Measurements from ENCODE around the gene CUL1.

Gene CUL1

GRCh38 chr7:148802101-148802493, 103.4 kb downstream of the CUL1 start:
- no peak for TF ChIP-seq CTCF (IDR thresholded peaks at IDR 0.05; ENCODE audit: control insufficient read depth, insufficient read depth, low read depth, low read length, missing control alignments)
- no peak for DNase-seq (ENCODE audit: low read depth)
- H3K4me3 ChIP-seq (ENCODE audit: control insufficient read depth, low read depth, low read length), result no peak overlapping the region

DNA sequence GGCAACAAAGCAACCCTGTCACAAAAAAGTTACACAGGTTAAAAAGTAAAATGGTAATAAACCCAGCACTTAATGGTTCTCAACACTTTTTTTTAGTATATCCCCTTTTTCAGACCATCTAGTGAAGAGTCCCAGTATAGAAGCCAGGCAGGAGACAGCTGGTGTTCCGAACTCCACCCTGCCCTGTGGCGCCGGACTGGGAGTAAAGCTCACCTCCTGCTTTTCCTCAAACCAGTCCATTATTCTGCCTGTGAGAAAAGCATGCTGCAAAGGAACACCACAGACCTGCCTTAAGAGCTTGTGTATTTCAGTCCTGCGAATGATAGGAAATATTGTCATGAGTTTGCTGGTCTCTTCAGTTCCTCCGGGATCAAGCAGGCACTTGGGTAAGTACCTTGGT, 104.4 kb downstream of the CUL1 start:
- no peak for DNase-seq (ENCODE audit: low read depth)
- no peak overlapping the region for H3K4me3 ChIP-seq (ENCODE audit: control insufficient read depth, low read depth, low read length)
- no peak for TF ChIP-seq CTCF (IDR thresholded peaks at IDR 0.05; ENCODE audit: control insufficient read depth, insufficient read depth, low read depth, low read length, missing control alignments)

GRCh38 chr7:148804343-148805235, 105.9 kb downstream of the CUL1 start:
- H3K4me3 ChIP-seq (ENCODE audit: control insufficient read depth, low read depth, low read length), result no peak overlapping the region
- DNase-seq (ENCODE audit: low read depth), result no peak
- TF ChIP-seq CTCF (IDR thresholded peaks at IDR 0.05; ENCODE audit: control insufficient read depth, insufficient read depth, low read depth, low read length, missing control alignments), result no peak

DNA sequence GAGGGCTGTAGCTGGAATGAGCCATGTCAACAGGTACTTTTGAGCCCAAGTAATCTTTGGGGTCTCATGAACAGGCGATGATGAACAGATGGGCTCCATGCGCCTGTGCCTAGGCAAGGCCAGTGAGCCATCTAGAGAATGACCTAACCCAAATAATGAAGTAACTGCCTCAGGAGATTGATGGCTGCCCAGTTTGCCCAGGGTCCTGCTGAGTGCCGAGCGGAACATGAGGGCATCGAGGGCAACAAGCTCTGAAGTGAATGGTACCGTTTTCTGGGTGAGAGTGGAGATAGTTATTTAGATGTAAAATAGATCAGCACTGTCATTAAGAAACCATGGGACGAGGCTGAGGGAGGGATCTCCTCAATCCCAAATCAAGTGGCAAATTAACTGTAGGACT, 107.5 kb downstream of the CUL1 start:
- no peak for DNase-seq (ENCODE audit: low read depth)
- TF ChIP-seq CTCF (IDR thresholded peaks at IDR 0.05; ENCODE audit: control insufficient read depth, insufficient read depth, low read depth, low read length, missing control alignments), result no peak
- no peak overlapping the region for H3K4me3 ChIP-seq (ENCODE audit: control insufficient read depth, low read depth, low read length)

DNA sequence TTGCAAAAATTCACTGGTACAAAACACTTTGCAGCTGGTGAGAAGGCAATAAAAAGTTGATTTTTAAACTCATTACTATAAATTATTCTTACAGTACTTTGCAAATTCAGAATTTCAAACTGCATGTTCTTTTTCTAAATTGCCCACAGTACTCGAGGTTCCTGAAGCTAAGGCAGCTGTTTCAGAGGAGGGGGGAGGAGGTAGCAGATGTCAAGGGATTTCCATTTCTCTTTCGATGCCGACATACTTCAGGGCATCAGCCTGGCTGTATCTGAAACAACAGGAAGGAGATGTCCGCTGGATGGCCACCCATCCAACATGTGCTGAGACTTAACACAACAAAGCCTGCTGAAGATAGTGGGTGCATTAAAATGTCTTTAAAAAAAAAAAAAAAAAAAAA, 108.7 kb downstream of the CUL1 start:
- H3K4me3 ChIP-seq (ENCODE audit: control insufficient read depth, low read depth, low read length), result no peak overlapping the region
- no peak for DNase-seq (ENCODE audit: low read depth)
- no peak for TF ChIP-seq CTCF (IDR thresholded peaks at IDR 0.05; ENCODE audit: control insufficient read depth, insufficient read depth, low read depth, low read length, missing control alignments)

DNA sequence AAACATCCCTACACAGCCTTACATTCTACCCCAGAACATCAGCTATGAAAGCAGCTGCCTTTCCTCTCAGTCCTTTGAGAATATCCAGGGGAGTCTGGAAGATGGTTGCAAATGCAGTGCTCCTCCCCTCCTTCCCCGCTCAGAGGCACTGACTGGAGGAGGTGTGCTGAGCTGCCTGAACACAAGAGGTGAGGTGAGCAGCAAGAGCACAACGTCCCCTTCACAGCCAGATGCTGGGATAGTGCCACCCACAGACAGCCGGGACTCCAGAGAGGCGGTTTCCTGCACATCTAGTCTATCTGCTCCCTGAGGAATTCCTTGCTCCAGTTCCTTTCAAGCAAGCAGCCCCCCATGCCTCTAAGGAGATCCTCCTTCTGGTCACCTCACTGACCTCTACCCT, 111.2 kb downstream of the CUL1 start:
- TF ChIP-seq CTCF (IDR thresholded peaks at IDR 0.05; ENCODE audit: control insufficient read depth, insufficient read depth, low read depth, low read length, missing control alignments), result no peak
- DNase-seq (ENCODE audit: low read depth), result no peak
- no peak overlapping the region for H3K4me3 ChIP-seq (ENCODE audit: control insufficient read depth, low read depth, low read length)

Data from AG09309 (cell line).